ENCODE results near the gene U2AF2. TPM values are rescaled to one million over a fixed set of nuclear protein-coding genes. Genes with fewer than 3 reads are reported as not detected.

The U2AF2 gene
- total RNA-seq, 1 experiment from 2014 or later = 139 TPM

GRCh38 chr19:55690769-55691545 is 36.1 kb downstream of the U2AF2 start:
- in situ Hi-C loops (cut with HindIII; ENCODE audit: low pct_unique_long_range_greater_than_20kb, low sequenced_read_pairs) = no loop called here
- no peak for DNase-seq (ENCODE audit: low read depth, low spot score)

GRCh38 chr19:55691561-55692481 is 37.0 kb downstream of the U2AF2 start:
- in situ Hi-C loops (cut with HindIII; ENCODE audit: low pct_unique_long_range_greater_than_20kb, low sequenced_read_pairs) = no loop called here
- DNase-seq (ENCODE audit: low read depth, low spot score) = no peak

- DNase-seq (ENCODE audit: low read depth, low spot score) = no peak
- in situ Hi-C loops (cut with HindIII; ENCODE audit: low pct_unique_long_range_greater_than_20kb, low sequenced_read_pairs) = no loop called here
These were observed 37.8 kb downstream of the U2AF2 start for GRCh38 chr19:55692681-55693081.

- no peak for DNase-seq (ENCODE audit: low read depth, low spot score)
- in situ Hi-C loops (cut with HindIII; ENCODE audit: low pct_unique_long_range_greater_than_20kb, low sequenced_read_pairs) = no loop called here
These were observed 38.6 kb downstream of the U2AF2 start for GRCh38 chr19:55693336-55693974.

GRCh38 chr19:55694241-55694655 is 39.4 kb downstream of the U2AF2 start:
- DNase-seq (ENCODE audit: low read depth, low spot score) = no peak
- in situ Hi-C loops (cut with HindIII; ENCODE audit: low pct_unique_long_range_greater_than_20kb, low sequenced_read_pairs) = no loop called here

- in situ Hi-C loops (cut with HindIII; ENCODE audit: low pct_unique_long_range_greater_than_20kb, low sequenced_read_pairs) = no loop called here
- no peak for DNase-seq (ENCODE audit: low read depth, low spot score)
These were observed 40.0 kb downstream of the U2AF2 start for GRCh38 chr19:55694656-55695491.

GRCh38 chr19:55695511-55696290 is 40.9 kb downstream of the U2AF2 start:
- in situ Hi-C loops (cut with HindIII; ENCODE audit: low pct_unique_long_range_greater_than_20kb, low sequenced_read_pairs) = no loop called here

GRCh38 chr19:55696301-55697068 is 41.6 kb downstream of the U2AF2 start:
- DNase-seq (ENCODE audit: low read depth, low spot score) = no peak
- in situ Hi-C loops (cut with HindIII; ENCODE audit: low pct_unique_long_range_greater_than_20kb, low sequenced_read_pairs) = no loop called here

More at GRCh38 chr19:55695511-55696290, 40.9 kb downstream of the U2AF2 start:
- DNase-seq (ENCODE audit: low read depth, low spot score) = no peak

- no peak for DNase-seq (ENCODE audit: low read depth, low spot score)
- in situ Hi-C loops (cut with HindIII; ENCODE audit: low pct_unique_long_range_greater_than_20kb, low sequenced_read_pairs) = no loop called here
These were observed 42.2 kb downstream of the U2AF2 start for GRCh38 chr19:55697069-55697440.

- in situ Hi-C loops (cut with HindIII; ENCODE audit: low pct_unique_long_range_greater_than_20kb, low sequenced_read_pairs) = no loop called here
- DNase-seq (ENCODE audit: low read depth, low spot score) = no peak
These were observed 42.9 kb downstream of the U2AF2 start for GRCh38 chr19:55697698-55698097.

GRCh38 chr19:55698256-55698655 is 43.4 kb downstream of the U2AF2 start:
- DNase-seq (ENCODE audit: low read depth, low spot score) = no peak
- in situ Hi-C loops (cut with HindIII; ENCODE audit: low pct_unique_long_range_greater_than_20kb, low sequenced_read_pairs) = no loop called here

- no peak for DNase-seq (ENCODE audit: low read depth, low spot score)
- in situ Hi-C loops (cut with HindIII; ENCODE audit: low pct_unique_long_range_greater_than_20kb, low sequenced_read_pairs) = no loop called here
These were observed 44.4 kb downstream of the U2AF2 start for GRCh38 chr19:55699221-55699620.

GRCh38 chr19:55700813-55701212 is 46.0 kb downstream of the U2AF2 start:
- DNase-seq (ENCODE audit: low read depth, low spot score) = no peak
- in situ Hi-C loops (cut with HindIII; ENCODE audit: low pct_unique_long_range_greater_than_20kb, low sequenced_read_pairs) = no loop called here

- DNase-seq (ENCODE audit: low read depth, low spot score) = no peak
- in situ Hi-C loops (cut with HindIII; ENCODE audit: low pct_unique_long_range_greater_than_20kb, low sequenced_read_pairs) = no loop called here
These were observed 47.3 kb downstream of the U2AF2 start for GRCh38 chr19:55702131-55702627.

- in situ Hi-C loops (cut with HindIII; ENCODE audit: low pct_unique_long_range_greater_than_20kb, low sequenced_read_pairs) = no loop called here
- peak; percentile 47 for DNase-seq (ENCODE audit: low read depth, low spot score)
These were observed 49.0 kb downstream of the U2AF2 start for GRCh38 chr19:55703790-55704215.

Measured in SK-MEL-5 (cell line).